Mesothelial cell of epicardium (in vitro differentiated cells): ENCODE data around the gene SLCO4A1. TPM values are rescaled to one million over a fixed set of nuclear protein-coding genes. Genes with fewer than 3 reads are reported as not detected.

Source experiments
- DNase-seq, 2 experiments: peaks; one replicate each; pipeline ENCODE4 v3.0.0; 2021; ENCODE audit warnings: low spot score in 2 of 2; ENCODE audit not compliant: unreplicated experiment in 2 of 2
- H3K27ac Mint-ChIP-seq: 2 replicates; pipeline ENCODE4 v1.8.0; 2021; ENCODE audit warnings: mixed read lengths
- H3K27me3 Mint-ChIP-seq: 2 replicates; pipeline ENCODE4 v1.8.0; 2021; ENCODE audit warnings: low read depth, mixed read lengths
- H3K36me3 Mint-ChIP-seq: 2 replicates; pipeline ENCODE4 v1.8.0; 2021; ENCODE audit warnings: mixed read lengths
- H3K4me1 Mint-ChIP-seq: 2 replicates; pipeline ENCODE4 v1.8.0; 2021; ENCODE audit warnings: mixed read lengths
- H3K4me3 Mint-ChIP-seq: 2 replicates; pipeline ENCODE4 v1.8.0; 2021; ENCODE audit warnings: mild to moderate bottlenecking, moderate library complexity, mixed read lengths
- H3K9me3 Mint-ChIP-seq: 2 replicates; pipeline ENCODE4 v1.8.0; 2021; ENCODE audit warnings: mixed read lengths
- CTCF ChIP-seq: fragments of 200-600 bp; sonication (generic); IDR thresholded peaks from one replicate; pipeline ENCODE4 v1.5.0; 2021; ENCODE audit warnings: antibody characterized with exemption; ENCODE audit not compliant: unreplicated experiment
- total RNA-seq: library from RNA; stranded (reverse); gene quantifications from 3 replicates; pipeline ENCODE4 v1.2.1, GENCODE V29; 2021

Gene SLCO4A1
- total RNA-seq, 1 donor from 2014 or later, result 3.7 TPM

- no peak overlapping the region for H3K4me3 Mint-ChIP-seq
- no peak overlapping the region for H3K27ac Mint-ChIP-seq
- H3K27me3 Mint-ChIP-seq, result no peaks in the 10 kb centered on the region
- TF ChIP-seq CTCF, result no peak
- no peaks in the 10 kb centered on the region for H3K9me3 Mint-ChIP-seq
- H3K4me1 Mint-ChIP-seq, result peaks cover 6% of the 10 kb centered on the region
- H3K36me3 Mint-ChIP-seq, result no peaks in the 10 kb centered on the region
- no peak for DNase-seq
Observed at GRCh38 chr20:62657589-62657942, 15.3 kb downstream of the SLCO4A1 start.

- no peaks in the 10 kb centered on the region for H3K9me3 Mint-ChIP-seq
- H3K4me1 Mint-ChIP-seq, result peaks cover 5% of the 10 kb centered on the region
- no peak overlapping the region for H3K27ac Mint-ChIP-seq
- no peak overlapping the region for H3K4me3 Mint-ChIP-seq
- DNase-seq, result no peak
- no peaks in the 10 kb centered on the region for H3K36me3 Mint-ChIP-seq
- no peak for TF ChIP-seq CTCF
- no peaks in the 10 kb centered on the region for H3K27me3 Mint-ChIP-seq
Observed at GRCh38 chr20:62657956-62658355, 15.7 kb downstream of the SLCO4A1 start.

- H3K27me3 Mint-ChIP-seq, result no peaks in the 10 kb centered on the region
- H3K4me1 Mint-ChIP-seq, result peaks cover 8% of the 10 kb centered on the region
- no peak overlapping the region for H3K27ac Mint-ChIP-seq
- TF ChIP-seq CTCF, result no peak
- H3K9me3 Mint-ChIP-seq, result no peaks in the 10 kb centered on the region
- H3K36me3 Mint-ChIP-seq, result no peaks in the 10 kb centered on the region
- DNase-seq, result no peak
- H3K4me3 Mint-ChIP-seq, result no peak overlapping the region
Observed at GRCh38 chr20:62658593-62659178, 16.4 kb downstream of the SLCO4A1 start.

GRCh38 chr20:62659488-62660239, 17.4 kb downstream of the SLCO4A1 start:
- Mint-ChIP-seq H3K27me3 (no peaks in the 10 kb centered on the region), H3K9me3 (no peaks in the 10 kb centered on the region), H3K36me3 (no peaks in the 10 kb centered on the region), H3K4me3 (no peak overlapping the region), H3K4me1 (peaks cover 8% of the 10 kb centered on the region), H3K27ac (no peak overlapping the region)
- no peak for DNase-seq
- no peak for TF ChIP-seq CTCF

GRCh38 chr20:62660240-62660615, 17.9 kb downstream of the SLCO4A1 start:
- no peak for DNase-seq
- Mint-ChIP-seq H3K27me3 (no peaks in the 10 kb centered on the region), H3K27ac (no peak overlapping the region), H3K4me3 (no peak overlapping the region), H3K36me3 (no peaks in the 10 kb centered on the region), H3K4me1 (peaks cover 8% of the 10 kb centered on the region), H3K9me3 (no peaks in the 10 kb centered on the region)
- no peak for TF ChIP-seq CTCF
